Naive thymus-derived CD8-positive, alpha-beta T cell (primary cell): Measurements from ENCODE around the gene DHCR24. TPM values are rescaled to one million over a fixed set of nuclear protein-coding genes. Genes with fewer than 3 reads are reported as not detected.
"Not testable (repeated sequence)": the region's sequence is repeated elsewhere in the genome, so short reads cannot be mapped to it uniquely, and the experiment has no call there.

Experiments
- ATAC-seq, 2 donors: fragments of 150-1000 bp; cut with Tn5 transposase in 1 of 2; sonication (Bioruptor Pico), chemical (Tn5 transposase) in 1 of 2; 1 replicate in 1 of 2; 2 replicates in 1 of 2; pipeline ENCODE4 v1.10.0; 2021; ENCODE audit warnings: mild to moderate bottlenecking in 2 of 2, moderate library complexity in 2 of 2
- POLR2A ChIA-PET: fragments of 350-600 bp; sonication (Branson Sonifier 250); formaldehyde crosslinking; loops from one replicate; lab custom pipeline; 2021; ENCODE audit warnings: antibody characterized with exemption; lab: Charles Lee
- DNase-seq, 10 donors: peaks; one replicate each; pipeline versions ENCODE4 v3.0.0 to v3.0.0-alpha.2; 2020 to 2022
- H3K27ac Mint-ChIP-seq, 10 donors: one replicate each; pipeline ENCODE4 v1.8.0; 2020 to 2022; ENCODE audit warnings: mild to moderate bottlenecking in 10 of 10, mixed read lengths in 10 of 10, moderate library complexity in 4 of 10, inconsistent platforms in 1 of 10
- H3K27me3 Mint-ChIP-seq, 5 donors: one replicate each; pipeline ENCODE4 v1.8.0; 2021 to 2022; ENCODE audit warnings: mixed read lengths in 5 of 5
- H3K36me3 Mint-ChIP-seq, 3 donors: one replicate each; pipeline ENCODE4 v1.8.0; 2020 to 2022; ENCODE audit warnings: mixed read lengths in 3 of 3, mild to moderate bottlenecking in 2 of 3, inconsistent platforms in 1 of 3
- H3K4me1 Mint-ChIP-seq, 4 donors: one replicate each; pipeline ENCODE4 v1.8.0; 2021 to 2022; ENCODE audit warnings: mixed read lengths in 4 of 4
- H3K4me3 Mint-ChIP-seq, 10 donors: one replicate each; pipeline ENCODE4 v1.8.0; 2020 to 2022; ENCODE audit warnings: mild to moderate bottlenecking in 10 of 10, mixed read lengths in 10 of 10, moderate library complexity in 6 of 10, inconsistent platforms in 1 of 10
- H3K9me3 Mint-ChIP-seq, 9 donors: one replicate each; pipeline ENCODE4 v1.8.0; 2020 to 2022; ENCODE audit warnings: mixed read lengths in 9 of 9, mild to moderate bottlenecking in 3 of 9, inconsistent platforms in 1 of 9, moderate library complexity in 1 of 9
- polyA plus RNA-seq, 3 donors: library from polyadenylated mRNA; unstranded; fragments of 300-500 nt; fragmentation: Illumina TruSeq; gene quantifications; one replicate each; pipeline ENCODE4 v1.2.3, GENCODE V29; 2021
- total RNA-seq, 8 experiments: library from RNA in 2 of 8; stranded (reverse) in 2 of 8; gene quantifications; one replicate each; pipeline ENCODE4 v1.2.3 and lab custom pipeline; 2021 to 2026

DHCR24 gene
- total and polyA plus RNA-seq, 5 experiments from 2014 or later, result 1.8 to 4.2 (median 3.4) TPM

GRCh38 chr1:54884768-54885167, 2.2 kb downstream of the DHCR24 start:
- peaks cover 0 to 3% (median 0%) of the 10 kb centered on the region in 9 donors for H3K9me3 Mint-ChIP-seq
- no peak overlapping the region for H3K27ac Mint-ChIP-seq
- peak overlapping the region in 6 of 10 donors; percentile 6 to 95 (median 40) for H3K4me3 Mint-ChIP-seq
- DNase-seq (no peak), ATAC-seq (no peak)
- peaks cover 8 to 20% (median 11%) of the 10 kb centered on the region in 5 donors for H3K27me3 Mint-ChIP-seq
- H3K36me3 Mint-ChIP-seq, result no peaks in the 10 kb centered on the region
- POLR2A ChIA-PET, result no interaction called here
- H3K4me1 Mint-ChIP-seq, result peaks cover 13 to 30% (median 18%) of the 10 kb centered on the region in 4 donors

DNA sequence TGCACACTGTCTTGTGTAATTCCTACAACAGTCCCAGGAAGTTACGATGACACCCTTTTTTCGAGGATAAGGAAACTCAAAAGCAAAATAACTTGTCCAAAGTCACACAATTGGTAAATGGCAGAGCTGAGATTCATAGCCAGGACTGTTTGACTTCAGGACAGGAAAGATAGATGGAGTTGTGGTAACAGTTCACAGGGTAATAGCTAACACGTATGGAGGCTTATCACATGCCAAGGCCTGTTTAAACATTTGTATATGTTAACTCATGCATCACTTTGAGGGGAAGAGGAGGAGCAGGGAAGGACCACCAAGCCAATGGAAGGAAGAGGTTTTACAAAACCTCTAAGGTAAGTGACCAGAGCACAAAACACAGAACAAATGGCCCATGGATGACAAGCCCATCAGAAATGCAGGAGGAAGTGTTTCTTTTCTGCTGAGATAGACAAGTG, 2.8 kb downstream of the DHCR24 start:
- Mint-ChIP-seq H3K27me3 (peaks cover 6 to 16% (median 11%) of the 10 kb centered on the region in 5 donors), H3K27ac (no peak overlapping the region), H3K4me3 (peak overlapping the region in 2 of 10 donors; percentile 27 to 39), H3K9me3 (peaks cover 0 to 9% (median 0%) of the 10 kb centered on the region in 9 donors), H3K4me1 (peaks cover 13 to 30% (median 18%) of the 10 kb centered on the region in 4 donors), H3K36me3 (peaks cover 0 to 2% (median 0%) of the 10 kb centered on the region in 3 donors)
- POLR2A ChIA-PET, result no interaction called here
- ATAC-seq, result no peak
- no peak for DNase-seq

GRCh38 chr1:54883349-54884102, 3.5 kb downstream of the DHCR24 start:
- Mint-ChIP-seq H3K4me1 (peaks cover 13 to 30% (median 18%) of the 10 kb centered on the region in 4 donors), H3K27ac (no peak overlapping the region), H3K27me3 (peaks cover 4 to 10% (median 8%) of the 10 kb centered on the region in 5 donors), H3K4me3 (no peak overlapping the region), H3K36me3 (peaks cover 1 to 2% (median 2%) of the 10 kb centered on the region in 3 donors), H3K9me3 (peaks cover 0 to 9% (median 0%) of the 10 kb centered on the region in 9 donors)
- ATAC-seq (no peak), DNase-seq (no peak)
- POLR2A ChIA-PET, result no interaction called here

DNA sequence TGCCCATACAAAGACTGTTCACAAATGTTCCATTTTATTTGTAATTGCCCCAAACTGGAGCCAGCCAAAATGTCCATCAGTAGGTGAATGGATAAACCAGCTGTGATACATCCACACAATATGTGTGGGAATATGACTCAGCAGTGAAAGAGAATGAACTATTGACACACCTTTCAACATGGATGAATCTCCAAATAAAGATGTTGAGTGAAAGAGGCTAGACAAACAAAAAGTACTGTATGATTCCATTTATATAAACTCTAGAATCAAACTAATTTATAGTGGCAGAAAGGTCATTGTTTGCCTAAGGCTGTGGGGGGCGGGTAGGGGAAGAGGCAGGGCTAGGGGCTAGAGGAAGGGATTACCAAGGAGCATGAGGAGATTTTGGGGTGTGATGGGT, 4.5 kb downstream of the DHCR24 start:
- H3K27ac Mint-ChIP-seq, result no peak overlapping the region
- H3K36me3 Mint-ChIP-seq, result peaks cover 2 to 3% (median 2%) of the 10 kb centered on the region in 3 donors
- DNase-seq, result no peak
- peaks cover 9 to 21% (median 15%) of the 10 kb centered on the region in 4 donors for H3K4me1 Mint-ChIP-seq
- H3K9me3 Mint-ChIP-seq, result peaks cover 0 to 9% (median 0%) of the 10 kb centered on the region in 9 donors
- H3K4me3 Mint-ChIP-seq, result no peak overlapping the region
- ATAC-seq, result no peak
- POLR2A ChIA-PET, result no interaction called here
- peaks cover 0 to 7% (median 0%) of the 10 kb centered on the region in 5 donors for H3K27me3 Mint-ChIP-seq

DNA sequence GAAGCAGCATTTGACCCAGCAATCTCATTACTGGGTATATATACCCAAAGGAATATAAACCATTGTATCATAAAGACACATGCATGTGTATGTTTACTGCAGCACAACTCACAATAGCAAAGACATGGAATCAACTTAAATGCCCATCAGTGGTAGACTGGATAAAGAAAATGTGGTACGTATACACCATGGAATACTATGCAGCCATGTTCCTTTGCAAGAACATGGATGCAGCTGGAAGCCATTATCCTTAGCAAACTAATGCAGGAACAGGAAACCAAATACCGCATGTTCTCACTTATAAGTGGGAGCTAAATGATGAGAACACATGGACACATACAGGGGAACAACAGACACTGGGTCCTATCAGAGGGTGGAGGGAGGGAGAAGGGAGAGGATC, 5.4 kb downstream of the DHCR24 start:
- H3K9me3 Mint-ChIP-seq, H3K27me3 Mint-ChIP-seq, ATAC-seq, H3K36me3 Mint-ChIP-seq, POLR2A ChIA-PET, DNase-seq, H3K4me3 Mint-ChIP-seq, H3K27ac Mint-ChIP-seq: not testable (repeated sequence)
- peaks cover 6 to 14% (median 12%) of the 10 kb centered on the region in 4 donors for H3K4me1 Mint-ChIP-seq

GRCh38 chr1:54879872-54880271, 7.1 kb downstream of the DHCR24 start:
- Mint-ChIP-seq H3K27me3 (peaks cover 0 to 4% (median 0%) of the 10 kb centered on the region in 5 donors), H3K9me3 (peaks cover 0 to 9% (median 0%) of the 10 kb centered on the region in 9 donors), H3K27ac (no peak overlapping the region), H3K4me3 (no peak overlapping the region), H3K4me1 (peaks cover 0 to 2% (median under 1%) of the 10 kb centered on the region in 4 donors), H3K36me3 (peaks cover 3 to 13% (median 6%) of the 10 kb centered on the region in 3 donors)
- DNase-seq (no peak), ATAC-seq (no peak)
- POLR2A ChIA-PET, result no interaction called here

DNA sequence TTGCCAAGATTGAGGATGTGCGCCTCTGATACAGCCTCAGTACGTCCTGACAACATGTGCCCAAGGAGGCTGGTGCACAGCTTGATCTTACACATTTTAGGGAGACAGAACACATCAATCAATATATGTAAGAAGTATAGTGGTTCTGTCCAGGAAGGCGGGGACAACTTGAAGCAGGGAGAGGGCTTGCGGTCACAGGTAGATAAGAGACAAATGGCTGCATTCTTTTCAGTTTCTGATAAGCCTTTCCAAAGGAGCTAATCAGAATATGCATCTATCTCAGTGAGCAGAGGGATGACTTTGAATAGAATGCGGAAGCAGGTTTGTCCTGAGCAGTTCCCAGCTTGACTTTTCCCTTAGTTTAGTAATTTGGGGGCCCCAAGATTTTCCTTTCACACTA, 10.2 kb downstream of the DHCR24 start:
- H3K9me3 Mint-ChIP-seq, result peaks cover 0 to 9% (median 0%) of the 10 kb centered on the region in 9 donors
- H3K4me1 Mint-ChIP-seq, result no peaks in the 10 kb centered on the region
- ATAC-seq, result no peak
- H3K4me3 Mint-ChIP-seq, result no peak overlapping the region
- no peak for DNase-seq
- POLR2A ChIA-PET, result no interaction called here
- H3K27ac Mint-ChIP-seq, result no peak overlapping the region
- H3K36me3 Mint-ChIP-seq, result peaks cover 3 to 26% (median 6%) of the 10 kb centered on the region in 3 donors
- H3K27me3 Mint-ChIP-seq, result peaks cover 0 to 3% (median 0%) of the 10 kb centered on the region in 5 donors

DNA sequence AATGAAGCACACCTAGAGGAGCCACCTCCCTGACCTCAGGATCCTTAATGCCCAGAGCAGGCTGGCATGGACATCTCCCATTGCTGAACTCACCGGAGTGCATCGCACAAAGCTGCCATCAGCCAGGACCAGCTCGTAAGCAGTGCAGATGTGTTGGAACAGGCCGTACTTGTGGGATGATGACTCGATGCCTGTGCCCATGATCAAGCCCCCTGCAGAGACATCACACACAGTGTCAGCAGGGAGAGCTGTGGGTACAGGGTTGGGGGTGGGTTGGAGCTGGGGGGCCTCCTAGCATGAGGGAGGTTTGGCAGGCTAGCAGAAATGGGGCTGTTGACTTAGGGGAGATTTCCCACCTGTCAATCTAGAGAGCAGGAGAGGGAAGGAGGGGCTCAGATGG, 12.0 kb downstream of the DHCR24 start:
- Mint-ChIP-seq H3K4me1 (no peaks in the 10 kb centered on the region), H3K27ac (peak overlapping the region in 1 of 10 donors; percentile 73), H3K36me3 (peaks cover 3 to 26% (median 6%) of the 10 kb centered on the region in 3 donors), H3K9me3 (peaks cover 0 to 8% (median 0%) of the 10 kb centered on the region in 9 donors), H3K4me3 (no peak overlapping the region), H3K27me3 (peaks cover 0 to 3% (median 0%) of the 10 kb centered on the region in 5 donors)
- POLR2A ChIA-PET, result no interaction called here
- no peak for ATAC-seq
- no peak for DNase-seq

GRCh38 chr1:54874079-54874830, 12.7 kb downstream of the DHCR24 start:
- H3K4me1 Mint-ChIP-seq, result no peaks in the 10 kb centered on the region
- no peak overlapping the region for H3K27ac Mint-ChIP-seq
- POLR2A ChIA-PET, result no interaction called here
- no peak for DNase-seq
- peaks cover 3 to 26% (median 4%) of the 10 kb centered on the region in 3 donors for H3K36me3 Mint-ChIP-seq
- H3K27me3 Mint-ChIP-seq, result peaks cover 0 to 3% (median 0%) of the 10 kb centered on the region in 5 donors
- no peak overlapping the region for H3K4me3 Mint-ChIP-seq
- H3K9me3 Mint-ChIP-seq, result peaks cover 0 to 4% (median 0%) of the 10 kb centered on the region in 9 donors
- no peak for ATAC-seq

DNA sequence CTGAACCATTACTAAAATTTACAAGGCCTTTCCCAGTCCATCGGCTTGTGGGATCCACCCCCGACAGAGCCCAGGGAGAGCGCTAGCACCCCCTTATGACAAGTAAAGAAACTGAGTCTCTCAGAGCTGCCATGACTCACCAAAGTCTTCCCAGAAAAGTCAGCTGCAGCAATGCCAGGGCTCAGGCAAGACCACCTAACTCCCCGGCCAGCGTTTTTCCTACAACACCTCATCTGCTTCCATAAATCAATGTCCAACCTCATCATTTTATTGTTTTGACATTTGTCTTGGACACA, 15.0 kb downstream of the DHCR24 start:
- DNase-seq, result no peak

GRCh38 chr1:54871275-54872035, 15.5 kb downstream of the DHCR24 start:
- POLR2A ChIA-PET, result no interaction called here
- no peak for ATAC-seq
- Mint-ChIP-seq H3K27ac (no peak overlapping the region), H3K27me3 (no peaks in the 10 kb centered on the region), H3K9me3 (no peaks in the 10 kb centered on the region), H3K4me3 (no peak overlapping the region), H3K36me3 (peaks cover 0 to 20% (median 6%) of the 10 kb centered on the region in 3 donors), H3K4me1 (no peaks in the 10 kb centered on the region)
- no peak for DNase-seq

More for the DNA sequence above, 15.0 kb downstream of the DHCR24 start:
- POLR2A ChIA-PET, result no interaction called here
- peaks cover 0 to 24% (median 6%) of the 10 kb centered on the region in 3 donors for H3K36me3 Mint-ChIP-seq
- no peaks in the 10 kb centered on the region for H3K9me3 Mint-ChIP-seq
- H3K4me3 Mint-ChIP-seq, result no peak overlapping the region
- no peaks in the 10 kb centered on the region for H3K27me3 Mint-ChIP-seq
- ATAC-seq, result no peak
- H3K4me1 Mint-ChIP-seq, result no peaks in the 10 kb centered on the region
- no peak overlapping the region for H3K27ac Mint-ChIP-seq

GRCh38 chr1:54870869-54871268, 16.1 kb downstream of the DHCR24 start:
- Mint-ChIP-seq H3K9me3 (no peaks in the 10 kb centered on the region), H3K4me1 (no peaks in the 10 kb centered on the region), H3K27ac (no peak overlapping the region), H3K36me3 (peaks cover 0 to 20% (median 6%) of the 10 kb centered on the region in 3 donors), H3K4me3 (no peak overlapping the region), H3K27me3 (no peaks in the 10 kb centered on the region)
- no peak for DNase-seq
- no peak for ATAC-seq
- POLR2A ChIA-PET, result no interaction called here
